ENCODE results near the gene MED13L. TPM values are rescaled to one million over a fixed set of nuclear protein-coding genes. Genes with fewer than 3 reads are reported as not detected.

Gene MED13L
- total RNA-seq, 1 experiment from 2014 or later: 80.5 TPM

DNA sequence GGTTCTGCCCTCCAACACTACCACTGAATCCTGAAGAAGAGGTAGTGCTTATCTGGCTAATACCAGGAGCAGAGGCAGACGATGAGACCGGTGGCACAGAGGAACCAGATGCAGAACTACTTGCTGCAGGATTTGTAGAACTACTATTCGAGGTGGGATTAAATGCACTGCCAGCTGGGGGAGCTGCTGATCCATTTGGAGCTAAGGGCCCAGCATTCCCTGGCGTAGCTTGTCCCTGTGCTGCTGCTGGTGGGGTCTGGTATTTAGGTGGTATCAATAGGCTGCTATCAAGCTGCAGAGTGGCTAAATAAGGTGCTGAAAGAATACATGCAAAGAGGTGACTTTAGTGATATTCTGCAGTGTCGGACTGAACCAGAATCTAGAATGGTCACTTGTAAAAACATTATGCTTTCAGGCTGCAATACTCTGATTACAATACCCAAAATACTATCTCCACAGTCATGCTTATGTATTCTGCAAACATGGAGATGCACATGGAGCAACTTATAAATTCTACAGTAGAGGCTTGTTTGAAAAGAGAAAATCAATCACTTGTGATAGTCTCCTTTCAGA, 294.2 kb downstream of the MED13L start:
- peaks cover 32% of the 10 kb centered on the region for H3K4me1 Mint-ChIP-seq
- H3K27ac Mint-ChIP-seq: no peak overlapping the region

GRCh38 chr12:115980339-115980738, 297.2 kb downstream of the MED13L start:
- ChIA-PET CTCF (interaction anchor here (1.3 kb wide), 1 partner anchor 708 kb away, joined by 5 read pairs; no protein-coding TSS in a partner anchor), POLR2A (no interaction called here)
- peaks cover 24% of the 10 kb centered on the region for H3K36me3 Mint-ChIP-seq
- no peaks in the 10 kb centered on the region for H3K27me3 Mint-ChIP-seq (ENCODE audit: low read depth)
- no peak for ATAC-seq
- no peak for DNase-seq (ENCODE audit: low spot score)
- no peak overlapping the region; the same call in 1 of the 2 replicates for H3K4me3 Mint-ChIP-seq
- H3K9me3 Mint-ChIP-seq: no peaks in the 10 kb centered on the region
- peaks cover 18% of the 10 kb centered on the region for H3K4me1 Mint-ChIP-seq
- no peak overlapping the region for H3K27ac Mint-ChIP-seq
- TF ChIP-seq SMAD4 (CRISPR knock-in tag; IDR thresholded peaks at IDR 0.05) (no peak), ZNF121 (CRISPR knock-in tag; IDR thresholded peaks at IDR 0.05) (peak; percentile 87)
- TF ChIP-seq, protein P1, sequence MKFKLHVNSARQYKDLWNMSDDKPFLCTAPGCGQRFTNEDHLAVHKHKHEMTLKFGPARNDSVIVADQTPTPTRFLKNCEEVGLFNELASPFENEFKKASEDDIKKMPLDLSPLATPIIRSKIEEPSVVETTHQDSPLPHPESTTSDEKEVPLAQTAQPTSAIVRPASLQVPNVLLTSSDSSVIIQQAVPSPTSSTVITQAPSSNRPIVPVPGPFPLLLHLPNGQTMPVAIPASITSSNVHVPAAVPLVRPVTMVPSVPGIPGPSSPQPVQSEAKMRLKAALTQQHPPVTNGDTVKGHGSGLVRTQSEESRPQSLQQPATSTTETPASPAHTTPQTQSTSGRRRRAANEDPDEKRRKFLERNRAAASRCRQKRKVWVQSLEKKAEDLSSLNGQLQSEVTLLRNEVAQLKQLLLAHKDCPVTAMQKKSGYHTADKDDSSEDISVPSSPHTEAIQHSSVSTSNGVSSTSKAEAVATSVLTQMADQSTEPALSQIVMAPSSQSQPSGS (CRISPR knock-in tag; IDR thresholded peaks at IDR 0.05; ENCODE audit: borderline replicate concordance, low read depth): no peak

More for the DNA sequence above, 294.2 kb downstream of the MED13L start:
- TF ChIP-seq FOXK1 (CRISPR knock-in tag; IDR thresholded peaks at IDR 0.05) (no peak), MXD4 (CRISPR knock-in tag; IDR thresholded peaks at IDR 0.05; ENCODE audit: borderline replicate concordance) (no peak)
- TF ChIP-seq, protein P2, sequence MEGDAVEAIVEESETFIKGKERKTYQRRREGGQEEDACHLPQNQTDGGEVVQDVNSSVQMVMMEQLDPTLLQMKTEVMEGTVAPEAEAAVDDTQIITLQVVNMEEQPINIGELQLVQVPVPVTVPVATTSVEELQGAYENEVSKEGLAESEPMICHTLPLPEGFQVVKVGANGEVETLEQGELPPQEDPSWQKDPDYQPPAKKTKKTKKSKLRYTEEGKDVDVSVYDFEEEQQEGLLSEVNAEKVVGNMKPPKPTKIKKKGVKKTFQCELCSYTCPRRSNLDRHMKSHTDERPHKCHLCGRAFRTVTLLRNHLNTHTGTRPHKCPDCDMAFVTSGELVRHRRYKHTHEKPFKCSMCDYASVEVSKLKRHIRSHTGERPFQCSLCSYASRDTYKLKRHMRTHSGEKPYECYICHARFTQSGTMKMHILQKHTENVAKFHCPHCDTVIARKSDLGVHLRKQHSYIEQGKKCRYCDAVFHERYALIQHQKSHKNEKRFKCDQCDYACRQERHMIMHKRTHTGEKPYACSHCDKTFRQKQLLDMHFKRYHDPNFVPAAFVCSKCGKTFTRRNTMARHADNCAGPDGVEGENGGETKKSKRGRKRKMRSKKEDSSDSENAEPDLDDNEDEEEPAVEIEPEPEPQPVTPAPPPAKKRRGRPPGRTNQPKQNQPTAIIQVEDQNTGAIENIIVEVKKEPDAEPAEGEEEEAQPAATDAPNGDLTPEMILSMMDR (IDR thresholded peaks at IDR 0.05): peak; percentile 53
- Mint-ChIP-seq H3K4me3 (no peak overlapping the region), H3K27me3 (ENCODE audit: low read depth) (no peaks in the 10 kb centered on the region), H3K9me3 (no peaks in the 10 kb centered on the region), H3K36me3 (peaks cover 36% of the 10 kb centered on the region)
- POLR2A ChIA-PET: interaction anchor here (0.5 kb wide), 1 partner anchor 642 kb away, joined by 5 read pairs; no protein-coding TSS in a partner anchor
- peak; percentile 73 for DNase-seq (ENCODE audit: low spot score)
- ATAC-seq: peak; percentile 94
- CTCF ChIA-PET: interaction anchor here (0.6 to 1.8 kb wide), 33 partner anchors 10 to 988 kb away, joined by 3 to 10 read pairs (median 4); no protein-coding TSS in a partner anchor

DNA sequence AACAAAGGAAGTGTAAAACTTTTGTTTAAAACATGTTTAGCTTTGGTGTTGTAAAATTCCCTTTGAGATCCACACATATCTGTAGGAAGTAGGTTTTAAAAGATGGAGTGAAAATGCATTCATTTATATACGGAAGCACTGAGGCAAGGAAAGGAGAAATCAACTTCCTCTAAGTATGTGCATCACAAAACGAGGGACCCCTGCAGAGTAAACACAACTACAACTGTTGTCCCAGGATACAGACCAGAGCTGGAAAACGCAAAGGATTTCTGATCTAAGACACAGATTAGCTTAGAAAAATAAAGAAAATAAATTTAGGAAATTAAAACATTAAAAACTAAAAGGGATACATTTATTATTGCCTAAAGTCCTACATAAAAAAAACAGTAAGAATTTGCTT, 297.6 kb downstream of the MED13L start:
- Mint-ChIP-seq H3K36me3 (peaks cover 28% of the 10 kb centered on the region), H3K4me1 (peaks cover 18% of the 10 kb centered on the region), H3K4me3 (no peak overlapping the region), H3K27me3 (ENCODE audit: low read depth) (no peaks in the 10 kb centered on the region), H3K9me3 (no peaks in the 10 kb centered on the region), H3K27ac (no peak overlapping the region; the same call in 1 of the 2 replicates)
- ChIA-PET POLR2A (interaction anchor here (0.6 kb wide), 1 partner anchor 681 kb away, joined by 3 read pairs; no protein-coding TSS in a partner anchor), CTCF (interaction anchor here (1.1 to 1.3 kb wide), 2 partner anchors 32 to 708 kb away, joined by 4 to 5 read pairs; no protein-coding TSS in a partner anchor)
- TF ChIP-seq, protein P3, sequence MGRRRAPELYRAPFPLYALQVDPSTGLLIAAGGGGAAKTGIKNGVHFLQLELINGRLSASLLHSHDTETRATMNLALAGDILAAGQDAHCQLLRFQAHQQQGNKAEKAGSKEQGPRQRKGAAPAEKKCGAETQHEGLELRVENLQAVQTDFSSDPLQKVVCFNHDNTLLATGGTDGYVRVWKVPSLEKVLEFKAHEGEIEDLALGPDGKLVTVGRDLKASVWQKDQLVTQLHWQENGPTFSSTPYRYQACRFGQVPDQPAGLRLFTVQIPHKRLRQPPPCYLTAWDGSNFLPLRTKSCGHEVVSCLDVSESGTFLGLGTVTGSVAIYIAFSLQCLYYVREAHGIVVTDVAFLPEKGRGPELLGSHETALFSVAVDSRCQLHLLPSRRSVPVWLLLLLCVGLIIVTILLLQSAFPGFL (CRISPR knock-in tag; IDR thresholded peaks at IDR 0.05; ENCODE audit: borderline replicate concordance): no peak
- TF ChIP-seq ZSCAN18 (CRISPR knock-in tag; IDR thresholded peaks at IDR 0.05) (no peak), TP53 (CRISPR knock-in tag; IDR thresholded peaks at IDR 0.05) (no peak), NFYB (CRISPR knock-in tag; conservative IDR thresholded peaks at IDR 0.05; ENCODE audit: low read depth) (no peak), ETV6 (CRISPR knock-in tag; IDR thresholded peaks at IDR 0.05) (no peak)
- DNase-seq (ENCODE audit: low spot score) (no peak), ATAC-seq (peak; percentile 48)

DNA sequence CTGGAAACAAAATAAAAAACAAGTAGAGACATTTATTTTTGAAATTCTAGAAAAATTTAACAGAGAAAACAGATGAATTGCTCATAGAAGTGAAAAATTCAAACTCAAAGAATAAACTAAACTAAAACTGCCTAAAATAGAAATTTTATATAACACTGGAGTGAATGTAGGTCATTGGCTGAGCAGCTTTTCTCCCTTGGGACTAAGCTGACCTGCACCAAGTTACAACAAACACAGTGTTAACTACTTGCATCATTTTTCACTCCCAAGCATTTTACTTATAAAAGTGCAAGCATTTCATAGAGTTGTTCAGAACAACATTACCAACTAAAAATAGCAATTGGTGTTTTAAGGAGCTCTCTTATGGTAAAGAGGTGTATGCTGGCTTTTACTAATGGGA, 298.1 kb downstream of the MED13L start:
- peaks cover 28% of the 10 kb centered on the region for H3K36me3 Mint-ChIP-seq
- peaks cover 18% of the 10 kb centered on the region for H3K4me1 Mint-ChIP-seq
- no peak overlapping the region for H3K4me3 Mint-ChIP-seq
- POLR2A ChIA-PET: interaction anchor here (0.6 kb wide), 1 partner anchor 682 kb away, joined by 3 read pairs; no protein-coding TSS in a partner anchor
- ATAC-seq (no peak), DNase-seq (ENCODE audit: low spot score) (no peak)
- CTCF ChIA-PET: interaction anchor here (1.1 to 1.3 kb wide), 2 partner anchors 31 to 709 kb away, joined by 4 to 5 read pairs; no protein-coding TSS in a partner anchor
- H3K27ac Mint-ChIP-seq: no peak overlapping the region; the same call in 1 of the 2 replicates
- H3K9me3 Mint-ChIP-seq: no peaks in the 10 kb centered on the region
- no peaks in the 10 kb centered on the region for H3K27me3 Mint-ChIP-seq (ENCODE audit: low read depth)
- TF ChIP-seq NR1H2 (CRISPR knock-in tag; IDR thresholded peaks at IDR 0.05) (no peak), CREB1 (CRISPR knock-in tag; IDR thresholded peaks at IDR 0.05) (no peak), IRF1 (CRISPR knock-in tag; IDR thresholded peaks at IDR 0.05) (no peak), NR2C2 (CRISPR knock-in tag; IDR thresholded peaks at IDR 0.05) (no peak), GABPB1 (CRISPR knock-in tag; IDR thresholded peaks at IDR 0.05) (no peak), ZNF425 (CRISPR knock-in tag; conservative IDR thresholded peaks at IDR 0.05) (no peak), MXD4 (CRISPR knock-in tag; IDR thresholded peaks at IDR 0.05; ENCODE audit: borderline replicate concordance) (no peak)
- TF ChIP-seq, protein P4, sequence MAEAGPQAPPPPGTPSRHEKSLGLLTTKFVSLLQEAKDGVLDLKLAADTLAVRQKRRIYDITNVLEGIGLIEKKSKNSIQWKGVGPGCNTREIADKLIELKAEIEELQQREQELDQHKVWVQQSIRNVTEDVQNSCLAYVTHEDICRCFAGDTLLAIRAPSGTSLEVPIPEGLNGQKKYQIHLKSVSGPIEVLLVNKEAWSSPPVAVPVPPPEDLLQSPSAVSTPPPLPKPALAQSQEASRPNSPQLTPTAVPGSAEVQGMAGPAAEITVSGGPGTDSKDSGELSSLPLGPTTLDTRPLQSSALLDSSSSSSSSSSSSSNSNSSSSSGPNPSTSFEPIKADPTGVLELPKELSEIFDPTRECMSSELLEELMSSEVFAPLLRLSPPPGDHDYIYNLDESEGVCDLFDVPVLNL (CRISPR knock-in tag; IDR thresholded peaks at IDR 0.05; ENCODE audit: borderline replicate concordance, low read depth): no peak

All from WTC11 (cell line).